ENCODE measurements around the gene C17orf113.

DNA sequence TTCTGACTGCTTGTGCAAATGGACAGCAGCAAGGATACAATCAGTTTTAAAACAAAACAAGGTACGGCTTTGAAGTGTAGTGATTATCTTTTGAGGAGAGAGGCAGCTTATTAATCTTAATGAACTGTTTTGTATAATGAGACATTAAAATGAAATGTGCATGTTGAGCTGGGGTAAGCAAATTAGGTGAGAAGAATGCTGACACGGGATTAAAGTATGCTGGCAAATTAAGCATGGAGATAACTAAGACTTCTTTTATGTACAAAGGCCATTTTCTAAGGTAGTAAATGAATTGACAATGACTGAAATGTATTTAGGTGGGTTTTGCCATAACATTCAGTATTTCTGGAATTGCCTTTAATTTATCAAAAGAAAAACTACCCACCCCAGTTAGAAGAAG, 51.9 kb downstream of the C17orf113 start:
- TF ChIP-seq, protein P1, sequence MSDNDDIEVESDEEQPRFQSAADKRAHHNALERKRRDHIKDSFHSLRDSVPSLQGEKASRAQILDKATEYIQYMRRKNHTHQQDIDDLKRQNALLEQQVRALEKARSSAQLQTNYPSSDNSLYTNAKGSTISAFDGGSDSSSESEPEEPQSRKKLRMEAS (IDR thresholded peaks at IDR 0.05), result no peak
- TF ChIP-seq, protein P2, sequence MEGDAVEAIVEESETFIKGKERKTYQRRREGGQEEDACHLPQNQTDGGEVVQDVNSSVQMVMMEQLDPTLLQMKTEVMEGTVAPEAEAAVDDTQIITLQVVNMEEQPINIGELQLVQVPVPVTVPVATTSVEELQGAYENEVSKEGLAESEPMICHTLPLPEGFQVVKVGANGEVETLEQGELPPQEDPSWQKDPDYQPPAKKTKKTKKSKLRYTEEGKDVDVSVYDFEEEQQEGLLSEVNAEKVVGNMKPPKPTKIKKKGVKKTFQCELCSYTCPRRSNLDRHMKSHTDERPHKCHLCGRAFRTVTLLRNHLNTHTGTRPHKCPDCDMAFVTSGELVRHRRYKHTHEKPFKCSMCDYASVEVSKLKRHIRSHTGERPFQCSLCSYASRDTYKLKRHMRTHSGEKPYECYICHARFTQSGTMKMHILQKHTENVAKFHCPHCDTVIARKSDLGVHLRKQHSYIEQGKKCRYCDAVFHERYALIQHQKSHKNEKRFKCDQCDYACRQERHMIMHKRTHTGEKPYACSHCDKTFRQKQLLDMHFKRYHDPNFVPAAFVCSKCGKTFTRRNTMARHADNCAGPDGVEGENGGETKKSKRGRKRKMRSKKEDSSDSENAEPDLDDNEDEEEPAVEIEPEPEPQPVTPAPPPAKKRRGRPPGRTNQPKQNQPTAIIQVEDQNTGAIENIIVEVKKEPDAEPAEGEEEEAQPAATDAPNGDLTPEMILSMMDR (IDR thresholded peaks at IDR 0.05 in 2 of 3, conservative IDR thresholded peaks at IDR 0.05 in 1 of 3; ENCODE audit: borderline replicate concordance in 1 of 3, insufficient read depth in 1 of 3, low read depth in 2 of 3, low read length in 2 of 3), result no peak
- TF ChIP-seq EZH2 (IDR thresholded peaks at IDR 0.05), result no peak

Measured in HCT116 (cell line).